K562 (cell line): ENCODE data around the gene TECRL. TPM values are rescaled to one million over a fixed set of nuclear protein-coding genes. Genes with fewer than 3 reads are reported as not detected.

ENCODE experiments used
- ATAC-seq: fragments of 200-7000 bp; cut with Tn5 transposase; 3 replicates; pipeline ENCODE4 v1.9.1; 2020; ENCODE audit warnings: moderate library complexity
- BruUV-seq: library from RNA; stranded (reverse); fragments of 400-500 nt; replicated peaks from 2 replicates; lab custom pipeline; 2021; lab: Mats Ljungman, UMichigan
- CTCF ChIA-PET: fragments of 300-600 bp; formaldehyde crosslinking; extraction: SDS; loops from one replicate; lab custom pipeline; 2021; ENCODE audit warnings: low intra/inter-chr PET ratio; lab: Yijun Ruan, JAX
- POLR2A ChIA-PET: fragments of 300-600, 350-650 bp; sonication (Branson Sonifier 250); formaldehyde crosslinking; extraction: SDS; loops from one replicate; lab custom pipeline; 2021; ENCODE audit warnings: antibody characterized with exemption, inconsistent platforms; lab: Yijun Ruan, JAX
- DNase-seq, 4 experiments: peaks; one replicate each; pipeline versions ENCODE4 v3.0.0 to v3.0.0-alpha.2; 2011 to 2018; ENCODE audit warnings: low spot score in 3 of 4, mixed read lengths in 3 of 4; ENCODE audit errors: extremely low read depth in 1 of 4
- FAIRE-seq: peaks from 2 replicates; lab custom pipeline; 2011; peaks lifted over from hg19 to GRCh38; lab: Jason Lieb, UNC
- H2AFZ ChIP-seq: 2 replicates; pipeline ENCODE4 v1.6.0; 2011; ENCODE audit warnings: low read depth, low read length, control low read depth, inconsistent platforms
- H3K27ac ChIP-seq: fragments of 200-600 bp; 3 replicates; pipeline ENCODE4 v1.8.0; 2011; ENCODE audit warnings: low read depth, mild to moderate bottlenecking, control low read depth, inconsistent platforms, low read length, moderate library complexity, mixed read lengths; ENCODE audit errors: extremely low read depth
- H3K27me3 ChIP-seq, 2 experiments: fragments of 300-600 bp in 1 of 2; 2 replicates in 1 of 2; 3 replicates in 1 of 2; pipeline versions ENCODE4 v1.6.0 to v1.8.0; 2011; ENCODE audit warnings: inconsistent platforms in 2 of 2, low read length in 2 of 2, mild to moderate bottlenecking in 1 of 2, mixed read lengths in 1 of 2, moderate library complexity in 1 of 2; ENCODE audit not compliant: control insufficient read depth in 2 of 2, insufficient read depth in 2 of 2
- H3K36me3 ChIP-seq: fragments of 300-600 bp; 3 replicates; pipeline ENCODE4 v1.8.0; 2011; ENCODE audit warnings: mild to moderate bottlenecking, low read length, inconsistent platforms; ENCODE audit not compliant: control insufficient read depth, insufficient read depth
- H3K4me1 ChIP-seq, 2 experiments: fragments of 200-600 bp in 1 of 2; replicated peaks in 1 of 2; 2 replicates in 1 of 2; 3 replicates in 1 of 2; pipeline versions ENCODE4 v1.5.1 to v1.8.0; 2011; ENCODE audit warnings: inconsistent platforms in 2 of 2, low read length in 2 of 2, mild to moderate bottlenecking in 1 of 2, mixed read lengths in 1 of 2, moderate library complexity in 1 of 2; ENCODE audit not compliant: control insufficient read depth in 2 of 2, insufficient read depth in 2 of 2
- H3K4me2 ChIP-seq: 2 replicates; pipeline ENCODE4 v1.6.1; 2011; ENCODE audit warnings: low read length, control low read depth, inconsistent platforms, mixed read lengths; ENCODE audit not compliant: insufficient read depth
- H3K4me3 ChIP-seq: fragments of 200-600 bp; sonication (generic), shearing (Covaris generic); 2 replicates; pipeline ENCODE4 v1.5.1; 2016; ENCODE audit warnings: control low read depth, inconsistent platforms
- H3K79me2 ChIP-seq: fragments of 200-600 bp; 3 replicates; pipeline ENCODE4 v1.8.0; 2011; ENCODE audit warnings: low read length, inconsistent platforms; ENCODE audit not compliant: control insufficient read depth, insufficient read depth
- H3K9ac ChIP-seq, 2 experiments: 2 replicates each; pipeline versions ENCODE4 v1.6.0 to v1.6.1; 2011; ENCODE audit warnings: low read depth in 2 of 2, low read length in 2 of 2, control low read depth in 1 of 2, inconsistent platforms in 1 of 2, mild to moderate bottlenecking in 1 of 2, mixed read lengths in 1 of 2; ENCODE audit not compliant: insufficient read depth in 1 of 2
- H3K9me1 ChIP-seq: one replicate; pipeline ENCODE4 v1.6.0; 2011; ENCODE audit warnings: inconsistent platforms, mild to moderate bottlenecking, low read length, moderate library complexity; ENCODE audit not compliant: control insufficient read depth, insufficient read depth
- H3K9me3 ChIP-seq: replicated peaks from 2 replicates; pipeline ENCODE4 v1.5.1; 2011; ENCODE audit warnings: low read depth, low read length, inconsistent platforms; ENCODE audit not compliant: control insufficient read depth, insufficient read depth
- H4K20me1 ChIP-seq: replicated peaks from 2 replicates; pipeline ENCODE4 v1.6.1; 2011; ENCODE audit warnings: low read length, inconsistent platforms, mixed read lengths; ENCODE audit not compliant: control insufficient read depth, insufficient read depth
- BDP1 ChIP-seq: IDR thresholded peaks from 3 replicates; pipeline ENCODE4 v1.6.1; 2011; ENCODE audit not compliant: insufficient read length, insufficient read depth
- BRD9 ChIP-seq: fragments of 450-650 bp; IDR thresholded peaks from 2 replicates; pipeline ENCODE4 v1.6.1; 2018; ENCODE audit warnings: low read depth; ENCODE audit not compliant: partially characterized antibody
- CREB5 ChIP-seq: fragments of 250-450 bp; sonication (Bioruptor Pico); IDR thresholded peaks from 2 replicates; pipeline ENCODE4 v1.5.0; 2020; ENCODE audit warnings: mild to moderate bottlenecking
- DIDO1 ChIP-seq: fragments of 450-650 bp; IDR thresholded peaks from 2 replicates; pipeline ENCODE4 v1.6.1; 2016; ENCODE audit warnings: low read depth, missing biosample characterization, missing genetic modification characterization
- E2F3 ChIP-seq: fragments of 250-450 bp; sonication (Bioruptor Pico); IDR thresholded peaks from 2 replicates; pipeline ENCODE4 v1.4.0; 2020; ENCODE audit warnings: mild to moderate bottlenecking
- EP300 ChIP-seq: IDR thresholded peaks from 2 replicates; pipeline ENCODE4 v1.6.1; 2012; ENCODE audit warnings: low read length, improper control_type of control experiment
- ETV6 ChIP-seq, 3 experiments: fragments of 150-350 bp in 1 of 3; sonication (generic) in 1 of 3; formaldehyde crosslinking in 1 of 3; IDR thresholded peaks; 2 replicates each; pipeline versions ENCODE4 v1.6.1 to v1.8.0; 2014 to 2022; ENCODE audit warnings: borderline replicate concordance in 2 of 3, low read depth in 2 of 3, antibody characterized with exemption in 1 of 3, low read length in 1 of 3, mild to moderate bottlenecking in 1 of 3, missing genetic modification reagents in 1 of 3
- HIVEP1 ChIP-seq: fragments of 250-450 bp; sonication (Bioruptor Pico); IDR thresholded peaks from 2 replicates; pipeline ENCODE4 v1.4.0; 2020; ENCODE audit warnings: mild to moderate bottlenecking
- HOMEZ ChIP-seq: fragments of 250-450 bp; sonication (Bioruptor Pico); IDR thresholded peaks from 2 replicates; pipeline ENCODE4 v1.4.0; 2020; ENCODE audit warnings: mild to moderate bottlenecking, moderate library complexity
- KLF6 ChIP-seq: fragments of 250-450 bp; sonication (Bioruptor Pico); IDR thresholded peaks from 2 replicates; pipeline ENCODE4 v1.4.0; 2020; ENCODE audit warnings: mild to moderate bottlenecking, moderate library complexity, borderline replicate concordance
- NCOA4 ChIP-seq: fragments of 450-650 bp; IDR thresholded peaks from 2 replicates; pipeline ENCODE4 v1.6.1; 2018; ENCODE audit warnings: mild to moderate bottlenecking; ENCODE audit not compliant: partially characterized antibody
- POLR2A ChIP-seq: fragments of 450-650 bp; conservative IDR thresholded peaks from 2 replicates; pipeline ENCODE4 v1.6.1; 2016
- POLR2G ChIP-seq: fragments of 200-400 bp; formaldehyde crosslinking; IDR thresholded peaks from 2 replicates; pipeline ENCODE4 v1.6.1; 2017; ENCODE audit warnings: low read depth, mild to moderate bottlenecking, antibody characterized with exemption, low read length, moderate library complexity
- RBFOX2 ChIP-seq: fragments of 200-400 bp; formaldehyde crosslinking; IDR thresholded peaks from 2 replicates; pipeline ENCODE4 v1.6.1; 2017; ENCODE audit warnings: low read depth, mild to moderate bottlenecking, low read length, moderate library complexity
- SMAD1 ChIP-seq: fragments of 150-350 bp; IDR thresholded peaks from 2 replicates; pipeline ENCODE4 v1.6.1; 2014; ENCODE audit warnings: low read length, low read depth; ENCODE audit not compliant: partially characterized antibody
- TCF15 ChIP-seq: fragments of 250-450 bp; sonication (Bioruptor Pico); IDR thresholded peaks from 2 replicates; pipeline ENCODE4 v1.8.0; 2022; ENCODE audit warnings: moderate library complexity, mild to moderate bottlenecking, inconsistent platforms
- TSC22D4 ChIP-seq: fragments of 450-650 bp; IDR thresholded peaks from 2 replicates; pipeline ENCODE4 v1.6.1; 2016; ENCODE audit warnings: missing genetic modification characterization, missing biosample characterization, control low read depth
- ZNF311 ChIP-seq: fragments of 250-450 bp; sonication (Bioruptor Pico); IDR thresholded peaks from 2 replicates; pipeline ENCODE4 v1.4.0; 2020; ENCODE audit warnings: mild to moderate bottlenecking, moderate library complexity
- ZNF780A ChIP-seq: fragments of 250-450 bp; sonication (Bioruptor Pico); IDR thresholded peaks from 2 replicates; pipeline ENCODE4 v1.5.0; 2021; ENCODE audit warnings: mild to moderate bottlenecking
- WGBS: fragments of 100-300 bp; shearing (Covaris generic); methylation state at CpG from one replicate; pipeline ENCODE4 v1.1.6; 2016; ENCODE audit warnings: low coverage, mixed read lengths; ENCODE audit not compliant: insufficient coverage; ENCODE audit errors: missing lambda C conversion rate; 5-methylcytosine and 5-hydroxymethylcytosine counted together
- in situ Hi-C: fragments of 300-500 bp; cut with MboI; formaldehyde crosslinking; loops from 4 replicates; pipeline ENCODE4 v1.15.0; 2018; ENCODE audit warnings: inconsistent platforms, mixed read lengths
- intact Hi-C: fragments of 100-400 bp; cut with micrococcal nuclease; formaldehyde crosslinking; loops from 2 replicates; pipeline ENCODE4 v1.14.2; 2022
- polyA plus RNA-seq, 8 experiments: library from polyadenylated mRNA; depleted of rRNA in 4 of 8; stranded (reverse) in 5 of 8; unstranded in 3 of 8; fragments of >200 nt; fragmentation: Nextera tagmentation in 2 of 8; fragmentation: Illumina TruSeq in 1 of 8; extraction: Ambion mirVana in 2 of 8; extraction: Trizol in 1 of 8; gene quantifications; 2 replicates each; pipeline versions ENCODE4 v1.2.1 to v1.2.3, GENCODE V29; 2011 to 2014; ENCODE audit warnings: inconsistent platforms in 1 of 8, missing spikeins in 1 of 8
- total RNA-seq, 7 experiments: library from RNA; depleted of rRNA in 6 of 7; stranded (reverse); fragments of >200 nt in 6 of 7; fragmentation: Illumina TruSeq in 2 of 7; extraction: Trizol in 2 of 7; gene quantifications; 2 replicates each; pipeline versions ENCODE4 v1.2.1 to v1.2.3, GENCODE V29; 2011 to 2021; ENCODE audit warnings: low replicate concordance in 1 of 7
- TF ChIP-seq, protein P1 (sequence below): IDR thresholded peaks from 2 replicates; pipeline ENCODE4 v1.6.1; 2011; ENCODE audit not compliant: insufficient read length; ENCODE audit errors: extremely low read depth

TECRL gene
- total and polyA plus RNA-seq, 9 of the 15 experiments (the other 6 are each of a cell fraction or from before 2014, with no cell fraction given): not detected

DNA sequence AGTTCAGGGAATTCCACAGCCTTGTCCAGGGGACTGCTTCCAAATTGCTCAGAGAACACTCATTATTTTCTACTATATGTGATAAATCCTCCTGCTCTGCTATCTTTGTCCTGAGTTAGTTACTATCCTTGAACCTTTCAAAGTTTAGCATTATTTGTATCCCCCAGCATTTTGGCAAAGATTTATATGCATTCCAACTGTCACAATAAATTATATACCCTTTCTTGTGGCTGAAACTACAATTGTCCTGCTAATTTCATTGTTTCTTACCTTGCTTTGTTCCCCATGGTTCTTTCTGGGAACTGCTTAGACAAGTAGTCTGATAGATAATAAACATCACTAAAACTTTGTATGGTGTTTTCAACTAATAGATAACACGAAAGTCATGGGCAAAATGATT is 40.5 kb downstream of the TECRL start:
- Histone ChIP-seq H3K36me3 (no peaks in the 10 kb centered on the region), H3K9me1 (no peaks in the 10 kb centered on the region), H4K20me1 (no peaks in the 10 kb centered on the region), H2AFZ (no peak overlapping the region), H3K27ac (no peak overlapping the region), H3K9ac (no peak overlapping the region), H3K79me2 (no peaks in the 10 kb centered on the region), H3K9me3 (no peaks in the 10 kb centered on the region), H3K4me1 (no peaks in the 10 kb centered on the region), H3K4me2 (no peak overlapping the region), H3K27me3 (no peaks in the 10 kb centered on the region), H3K4me3 (no peak overlapping the region)
- TF ChIP-seq TCF15 (CRISPR knock-in tag): no peak
- TF ChIP-seq ZNF780A (CRISPR knock-in tag): no peak
- TF ChIP-seq SMAD1: no peak
- TF ChIP-seq DIDO1 (tag): no peak
- no peak for TF ChIP-seq NCOA4
- TF ChIP-seq ZNF311: no peak
- no peak for TF ChIP-seq KLF6 (CRISPR knock-in tag)
- no peak for TF ChIP-seq ETV6 (IDR thresholded peaks at IDR 0.05; ENCODE audit: borderline replicate concordance in 1 of 2, low read depth in 2 of 2, low read length in 1 of 2)
- no peak for TF ChIP-seq ETV6 (CRISPR knock-in tag; IDR thresholded peaks at IDR 0.05; ENCODE audit: borderline replicate concordance)
- no peak for TF ChIP-seq POLR2G
- no peak for TF ChIP-seq TSC22D4 (tag)
- no peak for TF ChIP-seq POLR2A
- no peak for TF ChIP-seq RBFOX2
- no peak for TF ChIP-seq EP300
- TF ChIP-seq, protein P1, sequence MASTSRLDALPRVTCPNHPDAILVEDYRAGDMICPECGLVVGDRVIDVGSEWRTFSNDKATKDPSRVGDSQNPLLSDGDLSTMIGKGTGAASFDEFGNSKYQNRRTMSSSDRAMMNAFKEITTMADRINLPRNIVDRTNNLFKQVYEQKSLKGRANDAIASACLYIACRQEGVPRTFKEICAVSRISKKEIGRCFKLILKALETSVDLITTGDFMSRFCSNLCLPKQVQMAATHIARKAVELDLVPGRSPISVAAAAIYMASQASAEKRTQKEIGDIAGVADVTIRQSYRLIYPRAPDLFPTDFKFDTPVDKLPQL: no peak
- TF ChIP-seq BDP1: no peak
- TF ChIP-seq E2F3: no peak
- TF ChIP-seq CREB5 (CRISPR knock-in tag): no peak
- TF ChIP-seq HOMEZ (CRISPR knock-in tag): no peak
- no peak for TF ChIP-seq HIVEP1 (CRISPR knock-in tag)
- TF ChIP-seq BRD9: no peak
- ChIA-PET CTCF (no interaction called here), POLR2A (no interaction called here)
- intact Hi-C loops (no loop called here), in situ Hi-C loops (no loop called here)
- ATAC-seq: no peak
- BruUV-seq: no TSS peak
- no peak for DNase-seq
- 0% methylated on average over 1 of the region's 1 CpG for WGBS
- no peak for FAIRE-seq
